ENCODE data around the gene TACR1. TPM values are rescaled to one million over a fixed set of nuclear protein-coding genes. Genes with fewer than 3 reads are reported as not detected.

TACR1 gene
- total and polyA plus RNA-seq, 8 donors: 0.07 to 0.40 (median 0.09) TPM

GRCh38 chr2:75030218-75031009 is 168.9 kb downstream of the TACR1 start:
- H3K9me3 ChIP-seq: no peaks in the 10 kb centered on the region
- H3K36me3 ChIP-seq: no peaks in the 10 kb centered on the region
- no peak overlapping the region for H3K4me3 ChIP-seq
- no peak overlapping the region for H3K27ac ChIP-seq
- ATAC-seq (no peak), FAIRE-seq (no peak), DNase-seq (no peak)
- WGBS, 2 donors: 81% methylated on average over 3 of the region's 3 CpGs
- intact Hi-C loops (cut with DNase I): no loop called here
- peaks cover 0 to 4% (median 0%) of the 10 kb centered on the region in 3 donors for H3K4me1 ChIP-seq
- TF ChIP-seq CTCF (IDR thresholded peaks at IDR 0.05): no peak
- H3K27me3 ChIP-seq: no peaks in the 10 kb centered on the region

- Histone ChIP-seq H3K27me3 (no peaks in the 10 kb centered on the region), H3K4me1 (no peaks in the 10 kb centered on the region), H3K4me3 (no peak overlapping the region), H3K36me3 (no peaks in the 10 kb centered on the region), H3K27ac (no peak overlapping the region), H3K9me3 (no peaks in the 10 kb centered on the region)
- intact Hi-C loops (cut with DNase I): no loop called here
- TF ChIP-seq CTCF (IDR thresholded peaks at IDR 0.05): no peak
- no peak for DNase-seq
- WGBS, 2 donors: 96 to 100% methylated on average over 2 of the region's 2 CpGs
- FAIRE-seq: no peak
- ATAC-seq: no peak
These were observed 171.4 kb downstream of the TACR1 start for GRCh38 chr2:75027886-75028285.

- no peak overlapping the region for H3K27ac ChIP-seq
- H3K36me3 ChIP-seq: no peaks in the 10 kb centered on the region
- WGBS, 2 donors: 73 to 82% methylated on average over 2 of the region's 2 CpGs
- FAIRE-seq (no peak), DNase-seq (no peak), ATAC-seq (no peak)
- no peaks in the 10 kb centered on the region for H3K27me3 ChIP-seq
- no peaks in the 10 kb centered on the region for H3K9me3 ChIP-seq
- H3K4me3 ChIP-seq: no peak overlapping the region
- no peaks in the 10 kb centered on the region for H3K4me1 ChIP-seq
- no peak for TF ChIP-seq CTCF (IDR thresholded peaks at IDR 0.05)
- intact Hi-C loops (cut with DNase I): no loop called here
These were observed 173.5 kb downstream of the TACR1 start for GRCh38 chr2:75025633-75026380.

- Histone ChIP-seq H3K4me1 (no peaks in the 10 kb centered on the region), H3K27ac (no peak overlapping the region), H3K9me3 (no peaks in the 10 kb centered on the region), H3K27me3 (no peaks in the 10 kb centered on the region), H3K36me3 (no peaks in the 10 kb centered on the region), H3K4me3 (no peak overlapping the region)
- no peak for DNase-seq
- intact Hi-C loops (cut with DNase I): no loop called here
- TF ChIP-seq CTCF (IDR thresholded peaks at IDR 0.05): no peak
- no peak for ATAC-seq
- no peak for FAIRE-seq
These were observed 174.1 kb downstream of the TACR1 start for GRCh38 chr2:75025216-75025615.
